ENCODE measurements around the gene CDHR3.

DNA sequence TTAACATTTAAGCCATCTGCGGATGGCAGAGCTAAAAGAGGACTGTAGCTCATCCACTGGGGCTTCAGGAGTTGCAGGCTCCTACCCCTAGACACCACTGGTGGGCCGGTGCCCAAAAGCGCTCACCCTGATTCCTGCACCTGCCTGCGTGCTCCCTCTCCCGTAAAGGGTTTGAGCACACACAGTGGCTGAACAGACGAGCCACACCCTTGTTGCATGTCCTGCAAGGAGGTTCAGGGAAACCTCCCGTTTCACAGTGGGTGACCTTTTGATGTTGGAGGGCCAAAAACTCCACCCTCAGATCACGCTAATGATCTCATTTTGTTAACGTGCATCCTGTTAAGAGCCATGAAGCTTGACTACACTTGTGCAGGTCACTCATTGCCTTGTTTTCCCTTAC is 111.2 kb downstream of the CDHR3 start:
- no peak for TF ChIP-seq CTCF (IDR thresholded peaks at IDR 0.05)
- no peak for TF ChIP-seq POLR2AphosphoS5 (IDR thresholded peaks at IDR 0.05)
- no peak for TF ChIP-seq POLR2A (IDR thresholded peaks at IDR 0.05)

Data from gastroesophageal sphincter (tissue), 3 donors.